Measurements from ENCODE around the gene C14orf180.

GRCh38 chr14:104596927-104597351, 17.4 kb downstream of the C14orf180 start:
- no peak for TF ChIP-seq ZNF232 (CRISPR knock-in tag; IDR thresholded peaks at IDR 0.05)
- no peak for TF ChIP-seq FOXJ3 (CRISPR knock-in tag; IDR thresholded peaks at IDR 0.05; ENCODE audit: borderline replicate concordance)
- no peak for TF ChIP-seq ZNF263 (CRISPR knock-in tag; IDR thresholded peaks at IDR 0.05; ENCODE audit: low read depth)
- no peak for TF ChIP-seq TCF7 (CRISPR knock-in tag; IDR thresholded peaks at IDR 0.05; ENCODE audit: low read depth)
- no peak for TF ChIP-seq SP1 (CRISPR knock-in tag; conservative IDR thresholded peaks at IDR 0.05)
- TF ChIP-seq NR1H2 (CRISPR knock-in tag; IDR thresholded peaks at IDR 0.05): no peak
- TF ChIP-seq TP53 (CRISPR knock-in tag; IDR thresholded peaks at IDR 0.05): no peak
- no peak for TF ChIP-seq MYBL2 (CRISPR knock-in tag; IDR thresholded peaks at IDR 0.05)
